Neural progenitor cell (in vitro differentiated cells): ENCODE data around the gene MKLN1. TPM values are rescaled to one million over a fixed set of nuclear protein-coding genes. Genes with fewer than 3 reads are reported as not detected.

Experiments
- DNase-seq: peaks from one replicate; pipeline ENCODE4 v3.0.0-alpha.2; 2016; ENCODE audit warnings: low spot score
- H2AFZ ChIP-seq: fragments of 200-600 bp; sonication (generic); replicated peaks from 2 replicates; pipeline ENCODE4 v1.6.1; 2016; ENCODE audit warnings: antibody characterized with exemption
- H3F3A ChIP-seq: fragments of 200-600 bp; sonication (generic); 2 replicates; pipeline ENCODE4 v1.6.1; 2016; ENCODE audit warnings: antibody characterized with exemption, low read depth
- H3K27ac ChIP-seq: fragments of 200-600 bp; sonication (generic); 2 replicates; pipeline ENCODE4 v1.5.1; 2016; ENCODE audit warnings: mild to moderate bottlenecking
- H3K27me3 ChIP-seq: fragments of 200-600 bp; sonication (generic); 2 replicates; pipeline ENCODE4 v1.6.1; 2016; ENCODE audit warnings: mild to moderate bottlenecking, moderate library complexity
- H3K36me3 ChIP-seq: fragments of 200-600 bp; sonication (generic); 2 replicates; pipeline ENCODE4 v1.5.1; 2016
- H3K4me1 ChIP-seq: fragments of 200-600 bp; sonication (generic); 2 replicates; pipeline ENCODE4 v1.6.1; 2016; ENCODE audit warnings: mixed run types
- H3K4me2 ChIP-seq: fragments of 200-600 bp; sonication (generic); 2 replicates; pipeline ENCODE4 v1.6.1; 2016
- H3K4me3 ChIP-seq: fragments of 200-600 bp; sonication (generic); 2 replicates; pipeline ENCODE4 v1.5.1; 2016
- H3K79me2 ChIP-seq: fragments of 200-600 bp; sonication (generic); 2 replicates; pipeline ENCODE4 v1.6.1; 2016; ENCODE audit warnings: low read depth
- H3K9ac ChIP-seq: fragments of 200-600 bp; sonication (generic); 2 replicates; pipeline ENCODE4 v1.6.1; 2016
- H3K9me3 ChIP-seq: fragments of 200-600 bp; sonication (generic); 2 replicates; pipeline ENCODE4 v1.5.1; 2016; ENCODE audit warnings: low read depth
- H4K20me1 ChIP-seq: fragments of 200-600 bp; sonication (generic); 2 replicates; pipeline ENCODE4 v1.6.1; 2016; ENCODE audit warnings: low read depth
- H3K27ac Mint-ChIP-seq: 3 replicates; pipeline ENCODE4 v1.8.0; 2021; ENCODE audit warnings: mixed read lengths
- H3K27me3 Mint-ChIP-seq: 2 replicates; pipeline ENCODE4 v1.8.0; 2022; ENCODE audit warnings: low read depth, mild to moderate bottlenecking, inconsistent platforms, moderate library complexity, mixed read lengths; ENCODE audit not compliant: insufficient read depth
- H3K36me3 Mint-ChIP-seq: 3 replicates; pipeline ENCODE4 v1.8.0; 2021; ENCODE audit warnings: mixed read lengths
- H3K4me1 Mint-ChIP-seq: 3 replicates; pipeline ENCODE4 v1.8.0; 2021; ENCODE audit warnings: mixed read lengths
- H3K4me3 Mint-ChIP-seq: 3 replicates; pipeline ENCODE4 v1.8.0; 2021; ENCODE audit warnings: mild to moderate bottlenecking, moderate library complexity, mixed read lengths
- H3K9me3 Mint-ChIP-seq: 3 replicates; pipeline ENCODE4 v1.8.0; 2020; ENCODE audit warnings: mixed read lengths
- CTCF ChIP-seq: fragments of 200-600 bp; sonication (generic); IDR thresholded peaks from 2 replicates; pipeline ENCODE4 v1.5.1; 2017; ENCODE audit warnings: antibody characterized with exemption, mild to moderate bottlenecking
- EZH2 ChIP-seq: fragments of 200-600 bp; sonication (generic); IDR thresholded peaks from 2 replicates; pipeline ENCODE4 v1.6.1; 2017; ENCODE audit warnings: antibody characterized with exemption, mild to moderate bottlenecking, moderate library complexity
- EZH2phosphoT487 ChIP-seq: fragments of 200-600 bp; sonication (generic); IDR thresholded peaks from 2 replicates; pipeline ENCODE4 v1.6.1; 2017; ENCODE audit warnings: antibody characterized with exemption
- total RNA-seq: library from RNA; depleted of rRNA; stranded (reverse); fragments of >200 nt; gene quantifications from 2 replicates; pipeline ENCODE4 v1.2.3, GENCODE V29; 2015; ENCODE audit warnings: low replicate concordance

Gene MKLN1
- total RNA-seq, 1 donor from 2014 or later, result 60.9 TPM

GRCh38 chr7:131436384-131436783, 108.7 kb downstream of the MKLN1 start:
- Histone ChIP-seq H4K20me1 (no peaks in the 10 kb centered on the region), H3K4me3 (no peak overlapping the region), H3K36me3 (peaks cover 8% of the 10 kb centered on the region), H3K27ac (no peak overlapping the region), H3K27me3 (no peaks in the 10 kb centered on the region), H3K79me2 (no peaks in the 10 kb centered on the region), H3K4me1 (no peaks in the 10 kb centered on the region), H3F3A (no peaks in the 10 kb centered on the region), H2AFZ (no peak overlapping the region), H3K9ac (no peak overlapping the region), H3K4me2 (no peak overlapping the region), H3K9me3 (no peaks in the 10 kb centered on the region)
- TF ChIP-seq EZH2, result no peak
- TF ChIP-seq CTCF, result no peak
- TF ChIP-seq EZH2phosphoT487, result no peak
- Mint-ChIP-seq H3K9me3 (no peaks in the 10 kb centered on the region), H3K36me3 (peaks cover 48% of the 10 kb centered on the region), H3K27ac (no peak overlapping the region), H3K4me1 (peaks cover 3% of the 10 kb centered on the region), H3K27me3 (peaks cover 2% of the 10 kb centered on the region), H3K4me3 (no peak overlapping the region)
- DNase-seq, result no peak

GRCh38 chr7:131438969-131439368, 111.3 kb downstream of the MKLN1 start:
- Histone ChIP-seq H3F3A (no peaks in the 10 kb centered on the region), H3K36me3 (peaks cover 8% of the 10 kb centered on the region), H3K9me3 (no peaks in the 10 kb centered on the region), H3K9ac (no peak overlapping the region), H3K4me2 (no peak overlapping the region), H3K4me1 (no peaks in the 10 kb centered on the region), H3K27ac (no peak overlapping the region), H3K4me3 (no peak overlapping the region), H4K20me1 (no peaks in the 10 kb centered on the region), H3K27me3 (no peaks in the 10 kb centered on the region), H3K79me2 (no peaks in the 10 kb centered on the region), H2AFZ (no peak overlapping the region)
- H3K27ac Mint-ChIP-seq, result no peak overlapping the region
- DNase-seq, result no peak
- H3K9me3 Mint-ChIP-seq, result no peaks in the 10 kb centered on the region
- peaks cover 50% of the 10 kb centered on the region for H3K36me3 Mint-ChIP-seq
- no peaks in the 10 kb centered on the region for H3K4me1 Mint-ChIP-seq
- no peak overlapping the region for H3K4me3 Mint-ChIP-seq
- H3K27me3 Mint-ChIP-seq, result peaks cover 2% of the 10 kb centered on the region
- no peak for TF ChIP-seq EZH2phosphoT487
- no peak for TF ChIP-seq EZH2
- TF ChIP-seq CTCF, result no peak

- Histone ChIP-seq H3K9me3 (no peaks in the 10 kb centered on the region), H2AFZ (no peak overlapping the region), H3F3A (no peaks in the 10 kb centered on the region), H3K9ac (no peak overlapping the region), H3K27me3 (no peaks in the 10 kb centered on the region), H3K4me3 (no peak overlapping the region), H3K79me2 (no peaks in the 10 kb centered on the region), H3K4me1 (no peaks in the 10 kb centered on the region), H3K36me3 (peaks cover 8% of the 10 kb centered on the region), H3K27ac (no peak overlapping the region), H4K20me1 (no peaks in the 10 kb centered on the region), H3K4me2 (no peak overlapping the region)
- Mint-ChIP-seq H3K27ac (no peak overlapping the region), H3K36me3 (peaks cover 45% of the 10 kb centered on the region), H3K4me3 (no peak overlapping the region), H3K4me1 (no peaks in the 10 kb centered on the region), H3K27me3 (peaks cover 4% of the 10 kb centered on the region), H3K9me3 (no peaks in the 10 kb centered on the region)
- DNase-seq, result no peak
- no peak for TF ChIP-seq EZH2
Measured at GRCh38 chr7:131443496-131443895, 115.8 kb downstream of the MKLN1 start.

GRCh38 chr7:131444683-131445082, 117.0 kb downstream of the MKLN1 start:
- no peaks in the 10 kb centered on the region for H3K9me3 ChIP-seq
- H3K4me1 ChIP-seq, result no peaks in the 10 kb centered on the region
- no peak overlapping the region for H3K4me3 ChIP-seq
- H3K79me2 ChIP-seq, result no peaks in the 10 kb centered on the region
- H3K4me2 ChIP-seq, result no peak overlapping the region
- no peak overlapping the region for H2AFZ ChIP-seq
- no peak overlapping the region for H3K9ac ChIP-seq
- H3K27ac ChIP-seq, result no peak overlapping the region
- peaks cover 43% of the 10 kb centered on the region for H3K36me3 Mint-ChIP-seq
- H3K27ac Mint-ChIP-seq, result no peak overlapping the region
- H3K27me3 ChIP-seq, result no peaks in the 10 kb centered on the region
- peaks cover 9% of the 10 kb centered on the region for H3K36me3 ChIP-seq
- H4K20me1 ChIP-seq, result no peaks in the 10 kb centered on the region
- TF ChIP-seq CTCF (no peak), EZH2phosphoT487 (no peak), EZH2 (no peak)
- H3F3A ChIP-seq, result no peaks in the 10 kb centered on the region
- DNase-seq, result no peak
- no peak overlapping the region for H3K4me3 Mint-ChIP-seq
- H3K27me3 Mint-ChIP-seq, result peaks cover 4% of the 10 kb centered on the region
- H3K9me3 Mint-ChIP-seq, result no peaks in the 10 kb centered on the region
- no peaks in the 10 kb centered on the region for H3K4me1 Mint-ChIP-seq
